Upper lobe of left lung (tissue), 6 donors: ENCODE data around the gene TRIP6. TPM values are rescaled to one million over a fixed set of nuclear protein-coding genes. Genes with fewer than 3 reads are reported as not detected.

Experiments used
- ATAC-seq, 2 donors: fragments of 200-7000 bp; cut with Tn5 transposase; one replicate each; pipeline ENCODE4 v1.9.1; 2022; ENCODE audit warnings: mild to moderate bottlenecking in 2 of 2, moderate library complexity in 2 of 2; ENCODE audit not compliant: low FRiP score in 2 of 2
- DNase-seq, 2 donors: peaks; one replicate each; pipeline ENCODE4 v3.0.0-alpha.2; 2019 to 2020
- H3K27ac ChIP-seq, 4 donors: fragments of 200-600 bp; sonication (generic); one replicate each; pipeline ENCODE4 v1.5.1; 2016 to 2019
- H3K27me3 ChIP-seq, 4 donors: fragments of 200-600 bp; sonication (generic); one replicate each; pipeline ENCODE4 v1.5.1; 2017 to 2019
- H3K36me3 ChIP-seq, 4 donors: fragments of 200-600 bp; sonication (generic); one replicate each; pipeline ENCODE4 v1.5.1; 2016 to 2019
- H3K4me1 ChIP-seq, 4 donors: fragments of 200-600 bp; sonication (generic); one replicate each; pipeline ENCODE4 v1.5.1; 2018 to 2019
- H3K4me3 ChIP-seq, 4 donors: fragments of 200-600 bp; sonication (generic); one replicate each; pipeline ENCODE4 v1.5.1; 2017 to 2019; ENCODE audit warnings: mild to moderate bottlenecking in 2 of 4, moderate library complexity in 1 of 4
- H3K9me3 ChIP-seq, 4 donors: fragments of 200-600 bp; sonication (generic); one replicate each; pipeline ENCODE4 v1.5.1; 2018 to 2019
- EP300 ChIP-seq, 4 donors: sonication (generic); formaldehyde crosslinking; IDR thresholded peaks; one replicate each; pipeline ENCODE4 v1.5.1; 2017; ENCODE audit warnings: antibody characterized with exemption in 4 of 4, control low read depth in 2 of 4
- POLR2A ChIP-seq, 4 donors: fragments of 450-650 bp; IDR thresholded peaks; one replicate each; pipeline ENCODE4 v1.5.1; 2016 to 2017; ENCODE audit warnings: antibody characterized with exemption in 4 of 4, mild to moderate bottlenecking in 2 of 4
- POLR2AphosphoS5 ChIP-seq, 2 donors: sonication (generic); formaldehyde crosslinking; IDR thresholded peaks; one replicate each; pipeline ENCODE4 v1.5.1; 2017; ENCODE audit warnings: antibody characterized with exemption in 2 of 2
- WGBS, 2 donors: methylation state at CpG; one replicate each; pipeline ENCODE4 v1.1.5; 2017 to 2018; 5-methylcytosine and 5-hydroxymethylcytosine counted together
- total RNA-seq, 6 donors: library from RNA; depleted of rRNA in 4 of 6; stranded (reverse); fragments of >200 nt in 4 of 6; gene quantifications; one replicate each; pipeline versions ENCODE4 v1.1.0 to v1.2.1, GENCODE V29; 2016 to 2021
- TF ChIP-seq, protein P1 (sequence below), 6 experiments: fragments of 450-650 bp in 4 of 6; fragments of 200-600 bp in 2 of 6; sonication (generic) in 2 of 6; IDR thresholded peaks; one replicate each; pipeline ENCODE4 v1.5.1; 2016 to 2019; ENCODE audit warnings: antibody characterized with exemption in 6 of 6
- donor health status: DM: no; HTN: no; CAD: no; lungs with moderate emphysema.
- donor health status: DM: no; HTN: yes; CAD: no; lungs with severe emphysema.

The TRIP6 gene
- total RNA-seq, 6 donors from 2014 or later = 17.8 to 74.3 (median 67.3) TPM

DNA sequence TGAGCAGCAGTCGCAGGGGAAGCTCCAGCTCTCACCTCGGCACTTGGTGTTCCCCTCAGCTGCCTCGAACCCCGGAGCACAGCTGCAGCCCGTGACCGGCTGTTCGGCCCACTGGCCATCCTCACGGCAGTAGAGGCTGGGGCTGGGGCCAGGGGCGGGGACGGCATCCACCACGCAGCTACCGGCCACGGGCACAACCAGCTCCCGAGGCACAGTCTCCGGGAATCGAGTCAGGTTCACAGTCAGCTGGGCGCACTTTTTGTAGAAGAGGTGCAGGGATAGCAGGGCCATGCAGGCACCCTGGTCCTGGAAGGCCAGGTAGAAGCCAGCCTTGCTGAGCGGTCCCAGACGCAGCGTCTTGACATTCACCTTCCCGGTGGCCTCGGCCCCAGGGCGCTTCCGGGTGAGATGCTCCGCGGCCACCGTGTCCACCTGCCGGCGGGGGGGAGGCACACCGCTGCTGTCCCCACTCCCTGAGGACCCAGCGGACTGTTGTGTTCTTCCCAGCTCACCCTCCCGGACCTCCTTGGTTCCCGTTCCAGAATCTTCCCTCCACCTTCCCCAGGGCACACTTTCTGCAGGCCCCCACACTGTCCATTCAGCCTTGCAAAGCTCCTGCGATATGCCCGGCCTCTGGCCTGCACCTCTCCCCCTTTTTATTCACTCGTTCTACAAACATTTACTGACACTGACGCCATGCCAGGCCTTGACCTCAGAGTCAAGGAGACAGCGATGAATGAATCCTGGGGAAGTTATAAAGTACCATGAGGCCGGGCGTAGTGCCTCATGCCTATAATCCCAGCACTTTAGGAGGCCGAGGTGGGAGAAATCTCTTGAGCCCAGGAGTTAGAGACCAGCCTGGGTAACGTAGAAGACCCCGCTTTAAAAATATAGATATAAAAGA lies 44.7 kb upstream of the TRIP6 start:
- no peak for TF ChIP-seq POLR2A (IDR thresholded peaks at IDR 0.05)
- TF ChIP-seq POLR2AphosphoS5 (IDR thresholded peaks at IDR 0.05) = no peak
- no peak for TF ChIP-seq EP300 (IDR thresholded peaks at IDR 0.05)
- TF ChIP-seq, protein P1, sequence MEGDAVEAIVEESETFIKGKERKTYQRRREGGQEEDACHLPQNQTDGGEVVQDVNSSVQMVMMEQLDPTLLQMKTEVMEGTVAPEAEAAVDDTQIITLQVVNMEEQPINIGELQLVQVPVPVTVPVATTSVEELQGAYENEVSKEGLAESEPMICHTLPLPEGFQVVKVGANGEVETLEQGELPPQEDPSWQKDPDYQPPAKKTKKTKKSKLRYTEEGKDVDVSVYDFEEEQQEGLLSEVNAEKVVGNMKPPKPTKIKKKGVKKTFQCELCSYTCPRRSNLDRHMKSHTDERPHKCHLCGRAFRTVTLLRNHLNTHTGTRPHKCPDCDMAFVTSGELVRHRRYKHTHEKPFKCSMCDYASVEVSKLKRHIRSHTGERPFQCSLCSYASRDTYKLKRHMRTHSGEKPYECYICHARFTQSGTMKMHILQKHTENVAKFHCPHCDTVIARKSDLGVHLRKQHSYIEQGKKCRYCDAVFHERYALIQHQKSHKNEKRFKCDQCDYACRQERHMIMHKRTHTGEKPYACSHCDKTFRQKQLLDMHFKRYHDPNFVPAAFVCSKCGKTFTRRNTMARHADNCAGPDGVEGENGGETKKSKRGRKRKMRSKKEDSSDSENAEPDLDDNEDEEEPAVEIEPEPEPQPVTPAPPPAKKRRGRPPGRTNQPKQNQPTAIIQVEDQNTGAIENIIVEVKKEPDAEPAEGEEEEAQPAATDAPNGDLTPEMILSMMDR (IDR thresholded peaks at IDR 0.05) = no peak
- peaks cover 0 to 3% (median 0%) of the 10 kb centered on the region in 4 donors for H3K27me3 ChIP-seq
- WGBS, 2 donors = 90 to 93% methylated on average over 23 to 43 of the region's 43 CpGs
- H3K4me3 ChIP-seq = no peak overlapping the region
- DNase-seq (peak in 1 of 2 donors; percentile 77), ATAC-seq (no peak)
- no peaks in the 10 kb centered on the region for H3K9me3 ChIP-seq
- H3K27ac ChIP-seq = no peak overlapping the region
- peaks cover 11 to 63% (median 46%) of the 10 kb centered on the region in 4 donors for H3K36me3 ChIP-seq
- peaks cover 21 to 37% (median 28%) of the 10 kb centered on the region in 4 donors for H3K4me1 ChIP-seq

DNA sequence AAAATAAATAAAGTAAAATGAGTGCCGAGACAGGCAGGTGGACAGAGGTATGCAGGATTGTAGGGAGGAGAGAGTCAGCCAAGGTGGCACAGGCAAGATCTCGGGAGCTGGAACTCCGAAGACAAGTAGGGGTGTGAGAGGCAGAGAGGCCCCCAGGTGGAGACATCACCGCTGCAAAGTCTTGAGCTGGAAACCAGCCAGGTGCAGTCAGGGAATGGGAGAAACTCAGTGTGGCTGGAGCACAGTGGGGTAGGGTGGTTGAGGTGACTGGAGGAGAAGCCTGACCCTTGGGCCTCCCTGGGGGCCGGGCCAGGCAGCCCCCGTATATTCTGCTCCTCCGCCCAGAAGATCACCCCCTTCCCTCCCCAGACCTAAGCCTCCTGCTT lies 44.1 kb upstream of the TRIP6 start:
- peaks cover 0 to 6% (median 0%) of the 10 kb centered on the region in 4 donors for H3K27me3 ChIP-seq
- H3K4me1 ChIP-seq = peaks cover 28 to 43% (median 35%) of the 10 kb centered on the region in 4 donors
- DNase-seq (no peak), ATAC-seq (no peak)
- peak overlapping the region in 1 of 4 donors; percentile 89 for H3K27ac ChIP-seq
- no peak overlapping the region for H3K4me3 ChIP-seq
- TF ChIP-seq POLR2A (IDR thresholded peaks at IDR 0.05) (no peak), POLR2AphosphoS5 (IDR thresholded peaks at IDR 0.05) (no peak), EP300 (IDR thresholded peaks at IDR 0.05) (no peak)
- TF ChIP-seq, protein P1 (IDR thresholded peaks at IDR 0.05) = no peak
- WGBS, 2 donors = 72 to 88% methylated on average over 7 of the region's 7 CpGs
- H3K36me3 ChIP-seq = peaks cover 11 to 57% (median 45%) of the 10 kb centered on the region in 4 donors
- H3K9me3 ChIP-seq = no peaks in the 10 kb centered on the region

DNA sequence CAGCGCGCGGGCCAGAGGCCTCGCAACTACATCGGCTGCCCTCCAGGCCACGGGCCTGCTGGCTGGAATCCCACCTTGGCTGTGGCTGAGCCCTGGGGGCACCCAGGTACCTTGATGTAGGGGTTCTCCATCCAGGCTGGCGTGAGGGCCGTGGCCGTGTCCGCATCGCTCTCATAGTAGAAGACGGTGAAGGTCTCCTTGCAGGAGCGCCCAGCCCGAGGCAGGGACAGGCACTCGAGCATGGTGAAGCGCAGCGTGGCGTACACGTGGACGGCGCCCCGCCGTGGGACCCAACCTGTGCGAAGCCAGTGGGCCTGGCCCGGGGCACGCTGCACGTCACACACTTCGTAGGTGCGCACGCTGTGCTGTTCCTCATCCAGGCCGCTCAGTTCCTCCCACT lies 43.7 kb upstream of the TRIP6 start:
- Histone ChIP-seq H3K4me3 (no peak overlapping the region), H3K27ac (peak overlapping the region in 1 of 4 donors; percentile 89), H3K4me1 (peaks cover 32 to 47% (median 37%) of the 10 kb centered on the region in 4 donors), H3K9me3 (no peaks in the 10 kb centered on the region), H3K36me3 (peaks cover 11 to 53% (median 43%) of the 10 kb centered on the region in 4 donors), H3K27me3 (peaks cover 0 to 8% (median under 1%) of the 10 kb centered on the region in 4 donors)
- DNase-seq (peak in 1 of 2 donors; percentile 81), ATAC-seq (no peak)
- WGBS, 2 donors = 95 to 97% methylated on average over 21 to 31 of the region's 31 CpGs
- TF ChIP-seq POLR2AphosphoS5 (IDR thresholded peaks at IDR 0.05) (no peak), EP300 (IDR thresholded peaks at IDR 0.05) (no peak), POLR2A (IDR thresholded peaks at IDR 0.05) (no peak)
- TF ChIP-seq, protein P1 (IDR thresholded peaks at IDR 0.05) = no peak

DNA sequence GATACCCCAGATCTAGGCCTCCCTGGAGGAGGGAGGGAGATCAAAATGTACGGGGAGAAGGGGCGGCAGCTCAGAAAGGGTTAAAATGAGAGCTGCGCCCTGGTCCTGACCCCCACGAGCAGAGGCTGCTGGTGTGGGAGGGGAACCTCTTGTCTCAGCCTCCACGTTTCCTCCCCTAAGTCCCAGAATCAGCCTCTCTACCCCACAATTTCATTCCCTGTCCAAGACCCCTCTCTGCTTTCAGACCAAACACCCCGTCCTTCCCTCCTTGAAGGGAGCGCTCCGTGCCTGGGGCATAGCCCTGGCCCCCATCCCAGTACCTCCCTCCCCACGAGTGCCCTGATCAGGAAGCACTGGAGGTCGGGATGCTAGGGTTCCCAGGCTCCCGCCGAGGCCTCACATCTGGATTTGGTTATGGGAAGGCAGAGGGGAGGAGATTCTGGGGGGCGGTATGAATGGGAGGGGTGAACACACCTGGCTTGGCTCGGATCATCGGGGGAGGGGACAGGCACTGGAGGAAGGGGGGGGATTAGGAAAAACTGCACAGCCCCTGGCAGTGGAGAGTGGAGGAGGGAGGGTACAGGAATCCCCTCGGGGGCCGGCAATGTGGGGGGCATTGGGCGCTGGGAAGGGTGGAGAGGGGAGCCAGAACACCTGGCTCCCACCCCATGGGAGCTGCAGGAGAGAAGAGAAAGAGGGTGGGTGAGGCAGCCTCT lies 42.5 kb upstream of the TRIP6 start:
- Histone ChIP-seq H3K27ac (peak overlapping the region; percentile 75 to 89 (median 82)), H3K4me3 (peak overlapping the region; percentile 10 to 82 (median 76)), H3K27me3 (peaks cover 0 to 9% (median 3%) of the 10 kb centered on the region in 4 donors), H3K4me1 (peaks cover 34 to 54% (median 40%) of the 10 kb centered on the region in 4 donors), H3K9me3 (no peaks in the 10 kb centered on the region), H3K36me3 (peaks cover 11 to 43% (median 37%) of the 10 kb centered on the region in 4 donors)
- DNase-seq (no peak), ATAC-seq (no peak)
- TF ChIP-seq POLR2AphosphoS5 (IDR thresholded peaks at IDR 0.05) (no peak), POLR2A (IDR thresholded peaks at IDR 0.05) (no peak), EP300 (IDR thresholded peaks at IDR 0.05) (no peak)
- WGBS, 2 donors = 42 to 53% methylated on average over 16 to 17 of the region's 18 CpGs
